ENCODE measurements around the gene EPHA5.

The EPHA5 gene

DNA sequence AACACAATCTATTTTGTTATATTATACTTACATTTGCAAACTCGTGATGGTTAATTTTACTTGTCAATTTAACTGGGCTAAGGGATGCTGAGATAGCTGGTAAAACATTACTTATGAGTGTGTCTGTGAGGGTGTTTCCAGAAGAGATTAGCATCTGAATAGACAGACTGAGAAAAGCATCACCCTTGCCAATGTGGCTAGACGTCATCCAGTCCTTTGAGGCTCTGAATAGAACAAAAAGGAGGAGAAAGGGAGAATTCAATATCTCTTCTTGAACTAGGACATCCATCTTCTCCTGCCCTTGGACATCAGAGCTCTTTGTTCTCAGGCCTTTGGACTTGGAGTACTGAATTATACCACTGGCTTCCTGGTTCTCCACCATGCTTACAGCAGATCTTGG, 154.6 kb downstream of the EPHA5 start:
- no peak for DNase-seq (ENCODE audit: low read depth)
- no peak overlapping the region for H3K4me3 ChIP-seq (ENCODE audit: low read depth, low read length)

DNA sequence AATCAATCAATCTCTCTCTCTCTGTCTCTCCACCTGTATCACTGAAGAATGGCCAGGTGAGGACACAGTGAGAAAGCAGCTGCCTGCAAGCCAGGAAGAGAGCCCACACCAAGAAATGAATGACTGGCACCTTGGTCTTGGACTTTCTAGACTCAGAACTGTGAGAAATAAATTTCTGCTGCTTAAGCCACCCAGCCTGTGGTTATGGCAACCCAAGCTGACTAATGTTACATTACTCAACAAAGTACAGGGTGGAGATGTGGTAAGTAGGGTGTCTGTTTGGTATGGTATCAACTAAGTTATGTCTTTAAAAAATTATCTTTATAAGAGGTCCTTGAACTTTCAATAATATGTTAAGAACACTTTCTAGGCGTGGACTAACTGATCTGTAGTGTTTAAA, 159.3 kb downstream of the EPHA5 start:
- H3K4me3 ChIP-seq (ENCODE audit: low read depth, low read length): no peak overlapping the region
- no peak for DNase-seq (ENCODE audit: low read depth)

DNA sequence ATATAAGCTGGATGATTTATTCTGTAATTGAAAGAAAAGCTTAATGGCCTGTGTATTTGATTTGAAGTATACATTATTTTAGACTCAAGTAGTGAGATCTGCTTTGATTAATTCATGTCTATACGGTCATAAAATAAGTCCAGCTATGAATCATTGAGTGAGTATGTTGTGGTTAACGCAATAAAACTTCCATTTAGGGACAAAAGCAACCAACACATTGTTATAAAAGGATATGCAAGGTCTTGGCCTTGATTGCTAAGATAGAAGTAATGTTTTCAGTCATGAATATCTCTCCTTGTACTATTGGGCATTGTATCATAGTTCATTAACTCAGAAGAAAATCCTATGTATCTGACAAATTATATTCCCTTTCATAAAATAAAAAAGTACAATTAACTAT, 162.1 kb downstream of the EPHA5 start:
- peak; percentile 88 for DNase-seq (ENCODE audit: low read depth)
- no peak overlapping the region for H3K4me3 ChIP-seq (ENCODE audit: low read depth, low read length)

DNA sequence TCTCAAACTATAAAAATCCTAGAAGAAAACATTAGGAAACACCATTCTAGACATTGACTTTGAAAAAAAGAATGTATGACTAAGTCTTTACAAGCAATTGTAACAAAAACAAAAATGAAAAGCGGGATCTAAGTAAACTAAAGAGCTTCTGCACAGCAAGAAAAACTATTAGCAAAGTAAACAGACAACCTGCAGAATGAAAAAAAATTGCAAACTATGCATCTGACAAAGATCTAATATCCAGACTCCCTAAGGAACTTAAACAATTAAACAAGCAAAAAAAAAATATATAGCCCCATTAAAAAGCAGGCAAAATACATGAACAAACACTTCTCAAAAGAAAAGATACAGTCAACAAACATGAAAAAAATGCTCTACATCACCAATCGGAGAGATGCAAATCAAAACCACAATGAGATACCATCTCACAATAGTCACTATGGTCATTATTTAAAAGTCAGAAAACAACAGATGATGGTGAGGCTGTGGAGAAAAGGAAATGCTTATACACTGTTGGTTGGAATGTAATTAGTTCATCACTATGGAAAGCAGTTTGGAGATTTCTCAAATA, 168.1 kb downstream of the EPHA5 start:
- no peak overlapping the region for H3K4me3 ChIP-seq (ENCODE audit: low read depth, low read length)
- peak; percentile 40 for DNase-seq (ENCODE audit: low read depth)

DNA sequence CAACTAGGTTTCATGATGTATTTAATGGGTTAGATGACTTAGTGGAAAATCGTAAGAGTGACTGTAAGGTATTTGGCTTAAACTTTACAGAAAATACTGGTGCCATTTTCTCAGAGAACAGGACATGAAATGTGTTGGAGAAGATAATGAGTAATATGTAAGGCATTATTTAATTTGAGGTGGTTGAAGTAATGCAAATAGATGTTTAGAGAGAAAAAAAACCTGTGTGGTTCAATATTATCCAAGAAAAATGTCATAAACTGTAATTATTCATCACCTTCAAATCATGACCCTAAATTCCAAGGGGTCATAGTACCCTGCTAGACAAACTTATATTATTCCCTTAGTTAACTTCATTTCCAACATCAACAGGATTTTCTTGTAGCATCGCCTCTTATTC, 171.7 kb downstream of the EPHA5 start:
- no peak for DNase-seq (ENCODE audit: low read depth)
- H3K4me3 ChIP-seq (ENCODE audit: low read depth, low read length): no peak overlapping the region

DNA sequence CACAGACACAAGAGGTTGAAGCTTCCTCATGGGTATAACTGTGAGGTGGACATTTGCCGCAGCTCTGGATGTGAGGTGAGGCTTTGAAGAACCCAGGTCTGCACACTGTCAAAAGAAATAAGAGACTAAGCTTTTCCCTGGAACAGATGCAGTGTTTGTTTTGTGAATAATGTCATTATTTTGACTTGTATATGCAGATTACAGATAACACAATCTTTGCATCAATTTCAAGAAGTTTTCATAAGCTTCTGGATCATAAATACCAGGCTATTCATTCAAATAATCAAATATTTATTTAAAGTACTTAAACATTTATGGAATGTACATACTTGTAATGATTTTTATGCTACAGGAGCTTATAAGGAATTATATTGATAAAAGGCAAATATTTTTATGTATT, 174.8 kb downstream of the EPHA5 start:
- no peak for DNase-seq (ENCODE audit: low read depth)
- no peak overlapping the region for H3K4me3 ChIP-seq (ENCODE audit: low read depth, low read length)

DNA sequence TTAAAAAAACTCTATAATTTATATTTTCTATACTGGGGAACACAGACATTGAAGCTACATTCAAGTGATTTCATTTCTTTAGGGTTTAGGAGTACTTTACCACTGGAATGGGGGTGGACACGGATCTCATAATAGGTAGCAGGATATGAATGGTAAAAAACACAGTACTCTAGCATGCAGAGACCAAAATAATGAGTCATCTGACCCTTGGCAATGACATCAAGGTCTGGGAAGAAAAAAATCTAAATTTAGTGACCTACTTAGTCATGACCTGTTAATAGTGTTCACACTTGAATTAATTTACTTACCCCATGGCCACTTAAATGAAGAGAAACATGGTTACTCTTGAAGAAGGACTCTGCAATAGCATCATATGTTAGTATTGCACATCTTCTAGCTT, 187.9 kb downstream of the EPHA5 start:
- peak; percentile 25 for DNase-seq (ENCODE audit: low read depth)
- no peak overlapping the region for H3K4me3 ChIP-seq (ENCODE audit: low read depth, low read length)

DNA sequence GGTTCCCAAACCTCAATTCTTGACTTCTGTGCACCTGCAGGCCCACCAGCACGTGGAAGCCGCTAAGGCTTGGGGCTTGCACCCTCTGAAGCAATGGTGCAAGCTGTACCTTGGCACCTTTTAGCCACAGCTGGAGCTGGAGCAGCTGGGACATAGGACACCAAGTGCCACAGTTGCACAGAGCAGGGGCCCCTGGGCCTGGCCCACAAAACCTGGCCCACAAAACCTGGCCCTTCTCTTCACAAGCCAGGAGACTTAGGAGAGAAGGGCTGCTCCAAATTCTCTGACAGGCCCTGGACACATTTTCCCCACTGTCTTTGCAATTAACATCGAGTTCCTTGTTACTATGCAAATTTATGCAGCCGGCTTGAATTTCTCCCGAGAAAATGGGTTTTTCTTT, 197.8 kb downstream of the EPHA5 start:
- H3K4me3 ChIP-seq (ENCODE audit: low read depth, low read length): no peak overlapping the region
- no peak for DNase-seq (ENCODE audit: low read depth)

DNA sequence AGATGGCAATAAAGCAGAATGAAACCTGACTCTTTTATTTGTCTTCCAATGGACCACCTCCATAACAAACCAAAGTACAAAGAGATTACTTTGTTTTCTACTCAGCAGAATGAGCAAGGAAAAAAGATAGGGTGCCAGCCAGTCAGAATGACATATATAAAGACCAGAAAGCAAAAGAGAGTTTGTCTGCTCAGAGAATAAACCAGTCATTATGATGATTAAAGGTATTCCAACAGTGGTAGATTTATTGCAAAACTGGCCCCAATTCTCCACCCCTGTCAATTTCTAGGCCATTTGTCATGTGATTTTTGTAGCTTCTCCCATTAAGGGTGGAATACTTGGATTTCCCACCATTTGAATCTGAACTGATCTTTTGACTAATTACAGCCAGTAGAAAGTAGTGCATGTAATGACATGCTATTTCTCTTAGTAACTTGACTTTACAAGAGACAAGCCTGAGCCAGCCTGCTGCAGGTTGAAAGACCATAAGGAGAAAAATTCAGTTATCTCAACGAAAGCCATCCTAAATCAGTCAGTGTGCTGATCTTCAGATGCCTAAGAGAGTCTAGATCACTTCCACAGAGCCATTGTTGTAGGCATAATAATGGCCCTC, 203.1 kb downstream of the EPHA5 start:
- no peak overlapping the region for H3K4me3 ChIP-seq (ENCODE audit: low read depth, low read length)
- no peak for DNase-seq (ENCODE audit: low read depth)

DNA sequence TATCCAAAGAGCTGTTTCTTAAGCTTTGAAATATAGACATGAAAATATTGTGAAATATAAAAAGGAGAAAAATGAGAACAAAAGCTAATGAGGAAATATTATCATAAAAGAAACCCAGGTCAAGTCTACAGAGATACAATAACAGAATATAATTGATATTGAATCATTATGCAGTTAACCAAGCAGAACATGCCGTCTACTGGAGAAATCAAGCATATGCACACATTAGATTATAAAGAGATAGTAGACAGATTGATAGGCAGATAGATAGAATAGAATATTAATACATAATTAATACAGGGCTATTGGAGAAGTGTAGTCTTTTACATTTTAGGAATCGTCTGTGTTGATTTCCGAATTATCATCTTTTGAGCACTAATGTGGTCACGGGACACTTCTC, 208.5 kb downstream of the EPHA5 start:
- no peak overlapping the region for H3K4me3 ChIP-seq (ENCODE audit: low read depth, low read length)
- DNase-seq (ENCODE audit: low read depth): no peak

DNA sequence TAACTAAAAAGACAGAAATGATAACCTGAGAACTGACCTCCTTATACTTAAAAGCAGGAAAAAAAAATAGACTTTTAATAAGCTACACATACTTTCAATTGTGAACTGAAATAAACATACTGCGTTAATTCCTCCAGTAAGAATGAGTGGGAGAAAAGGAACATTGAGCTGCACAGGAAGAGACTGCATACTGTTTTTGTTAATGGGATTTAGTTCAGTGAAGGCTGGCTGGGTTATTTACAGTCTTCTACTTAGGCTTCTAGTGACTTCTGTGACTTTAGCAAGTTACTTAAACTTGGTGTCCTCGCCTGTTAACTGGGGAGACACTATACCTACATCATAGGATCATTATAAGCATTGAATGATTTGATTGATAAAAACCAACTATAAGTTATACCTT, 213.3 kb downstream of the EPHA5 start:
- H3K4me3 ChIP-seq (ENCODE audit: low read depth, low read length): no peak overlapping the region

DNA sequence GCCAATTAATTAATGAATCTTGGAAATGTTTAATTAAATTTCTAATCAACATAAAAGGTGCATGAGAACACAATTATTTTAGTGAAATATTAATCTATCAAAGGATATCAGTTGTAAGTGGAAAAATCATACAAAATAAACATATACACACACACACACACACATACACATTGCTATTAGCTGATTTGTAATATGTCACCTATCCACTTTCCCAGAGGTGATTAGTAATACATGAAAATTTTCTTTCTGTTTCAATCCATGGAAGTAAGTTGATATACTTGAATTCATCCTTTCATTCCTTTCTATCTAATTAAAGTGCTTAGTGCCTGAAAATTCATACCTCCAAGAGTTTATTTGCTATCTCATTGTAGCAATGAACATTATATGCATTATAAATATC, 213.7 kb downstream of the EPHA5 start:
- DNase-seq (ENCODE audit: low read depth): no peak
- H3K4me3 ChIP-seq (ENCODE audit: low read depth, low read length): no peak overlapping the region

More for the DNA sequence above, 213.3 kb downstream of the EPHA5 start:
- DNase-seq (ENCODE audit: low read depth): no peak

DNA sequence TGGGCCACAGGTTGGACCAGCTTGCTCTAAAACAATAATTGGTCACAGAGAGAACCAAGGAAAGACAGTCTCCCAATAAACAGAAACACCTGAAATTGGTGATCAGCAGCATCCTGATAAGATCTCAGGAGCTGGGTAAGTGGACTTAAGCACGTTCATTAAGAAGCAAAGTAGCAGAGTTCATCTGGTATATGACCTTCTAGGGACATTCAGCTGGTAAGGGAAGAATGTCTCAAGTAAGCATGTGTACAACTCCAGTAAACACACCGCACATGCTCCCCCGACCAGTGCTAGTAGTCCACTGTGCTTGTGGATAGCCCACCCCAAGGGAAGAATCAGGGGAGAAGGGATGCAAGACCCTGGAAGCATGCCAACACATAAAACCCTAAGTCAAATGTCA, 216.9 kb downstream of the EPHA5 start:
- DNase-seq (ENCODE audit: low read depth): no peak
- no peak overlapping the region for H3K4me3 ChIP-seq (ENCODE audit: low read depth, low read length)

DNA sequence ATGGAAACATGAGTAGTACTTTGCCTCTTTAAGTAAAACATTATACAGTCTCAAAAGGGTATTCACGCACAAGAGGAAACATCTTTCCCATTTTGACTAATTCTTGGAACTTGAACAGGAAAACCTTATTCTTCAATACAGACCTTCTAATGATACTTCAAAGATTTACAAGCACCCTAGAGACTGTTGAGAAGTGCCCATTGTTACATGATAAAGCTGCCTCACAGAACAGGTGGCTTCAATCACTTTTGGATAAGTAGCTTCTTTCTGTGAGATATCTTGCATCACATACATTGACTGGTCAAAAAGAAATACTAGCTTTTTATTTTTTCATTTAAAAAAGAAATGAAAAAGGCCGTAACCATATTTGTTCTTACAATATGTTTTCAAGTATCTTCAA, 219.4 kb downstream of the EPHA5 start:
- H3K4me3 ChIP-seq (ENCODE audit: low read depth, low read length): no peak overlapping the region
- no peak for DNase-seq (ENCODE audit: low read depth)

DNA sequence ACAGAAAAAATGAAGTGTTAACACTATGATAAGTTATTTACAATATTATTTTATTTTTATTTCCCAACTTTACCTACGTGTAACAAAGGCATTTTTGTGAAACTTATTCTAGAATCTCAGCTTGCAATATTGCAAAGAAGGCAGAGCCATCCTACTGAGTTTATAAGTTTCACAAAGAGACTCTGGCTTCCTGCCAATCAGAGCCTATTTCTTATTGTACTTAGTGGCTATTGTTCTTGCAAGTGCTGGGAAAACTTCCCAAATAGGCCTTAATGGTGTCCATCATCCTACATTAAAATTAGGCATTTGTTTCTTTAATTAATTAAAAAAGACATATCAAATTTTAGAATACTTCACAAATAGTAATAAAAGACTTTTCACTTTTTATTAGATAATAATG, 233.2 kb downstream of the EPHA5 start:
- no peak for DNase-seq (ENCODE audit: low read depth)
- H3K4me3 ChIP-seq (ENCODE audit: low read depth, low read length): no peak overlapping the region

DNA sequence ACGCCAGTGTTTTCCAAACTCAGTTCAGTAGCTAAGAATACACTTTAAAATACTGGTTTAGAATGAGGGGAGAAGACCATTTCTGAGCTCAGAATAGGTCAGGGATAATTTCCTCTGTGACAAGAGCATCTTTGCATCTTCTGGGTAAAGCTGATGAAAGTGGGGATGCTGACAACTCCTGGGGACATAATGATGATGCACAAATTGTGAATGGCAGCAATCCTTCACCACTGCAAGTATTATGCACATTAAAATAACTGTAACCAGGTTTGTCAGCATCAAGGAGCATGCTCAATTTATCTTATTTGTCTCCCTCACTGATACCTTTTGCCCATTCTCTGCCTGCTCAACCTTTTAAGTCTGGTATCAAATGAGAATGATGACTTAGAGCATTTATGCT, 248.2 kb downstream of the EPHA5 start:
- DNase-seq (ENCODE audit: low read depth): no peak

DNA sequence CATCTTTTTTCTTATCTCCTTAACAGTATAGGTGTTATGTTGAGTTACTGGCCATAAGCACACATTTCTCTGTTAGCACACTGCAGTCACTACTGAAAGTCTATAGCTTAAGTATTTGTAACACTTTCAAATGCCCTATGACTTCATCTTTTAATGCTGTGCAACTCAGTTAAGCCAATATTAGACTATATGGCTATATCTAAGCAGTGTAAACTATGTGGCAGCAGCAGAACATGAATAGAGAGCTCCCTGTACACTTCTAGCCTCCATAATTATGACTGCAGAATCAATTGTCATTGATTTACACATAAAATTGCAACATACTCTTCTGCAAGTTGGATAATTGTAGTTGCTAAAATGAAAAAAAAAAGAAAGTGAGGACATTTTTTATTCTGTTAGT, 250.3 kb downstream of the EPHA5 start:
- H3K4me3 ChIP-seq (ENCODE audit: low read depth, low read length): no peak overlapping the region

More for the DNA sequence above, 248.2 kb downstream of the EPHA5 start:
- H3K4me3 ChIP-seq (ENCODE audit: low read depth, low read length): no peak overlapping the region

DNA sequence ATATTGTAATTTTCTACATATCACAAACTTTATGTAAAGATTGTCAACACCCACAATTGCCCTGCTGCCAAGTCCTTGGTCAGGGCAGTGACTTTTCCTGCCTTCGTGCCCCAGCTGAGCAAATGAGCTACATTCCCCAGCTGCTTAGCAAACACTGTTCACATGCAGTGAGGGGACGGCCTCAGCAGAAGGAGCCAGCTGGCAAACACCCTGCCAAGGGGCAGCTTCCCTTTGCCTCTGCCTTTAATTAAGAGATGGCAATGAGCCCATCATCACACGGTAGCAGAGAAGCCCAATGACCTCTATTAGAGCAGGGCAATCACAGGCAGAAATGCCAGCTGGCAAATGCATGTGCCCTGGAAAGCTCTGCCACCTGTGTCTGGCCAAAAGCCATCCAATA, 253.4 kb downstream of the EPHA5 start:
- DNase-seq (ENCODE audit: low read depth): peak; percentile 11
- H3K4me3 ChIP-seq (ENCODE audit: low read depth, low read length): no peak overlapping the region

More for the DNA sequence above, 250.3 kb downstream of the EPHA5 start:
- no peak for DNase-seq (ENCODE audit: low read depth)

DNA sequence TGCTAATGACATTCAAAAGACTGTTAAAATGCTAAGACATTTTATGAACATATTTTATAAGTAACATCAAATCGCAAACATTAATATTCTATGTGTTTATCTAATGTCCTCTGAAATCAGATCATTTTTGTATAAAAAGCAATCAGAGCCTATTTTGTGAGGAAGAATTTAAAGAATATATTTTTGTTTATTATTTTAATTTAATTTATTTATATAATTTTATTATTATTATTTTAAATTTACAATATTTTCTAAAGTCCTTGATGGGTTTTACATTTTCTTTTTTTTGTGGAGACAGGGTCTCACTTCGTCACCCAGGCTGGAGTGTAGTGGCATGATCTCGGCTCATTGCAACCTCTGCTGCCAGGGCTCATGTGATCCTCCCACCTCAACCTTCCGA, 262.8 kb downstream of the EPHA5 start:
- DNase-seq (ENCODE audit: low read depth): no peak
- no peak overlapping the region for H3K4me3 ChIP-seq (ENCODE audit: low read depth, low read length)

DNA sequence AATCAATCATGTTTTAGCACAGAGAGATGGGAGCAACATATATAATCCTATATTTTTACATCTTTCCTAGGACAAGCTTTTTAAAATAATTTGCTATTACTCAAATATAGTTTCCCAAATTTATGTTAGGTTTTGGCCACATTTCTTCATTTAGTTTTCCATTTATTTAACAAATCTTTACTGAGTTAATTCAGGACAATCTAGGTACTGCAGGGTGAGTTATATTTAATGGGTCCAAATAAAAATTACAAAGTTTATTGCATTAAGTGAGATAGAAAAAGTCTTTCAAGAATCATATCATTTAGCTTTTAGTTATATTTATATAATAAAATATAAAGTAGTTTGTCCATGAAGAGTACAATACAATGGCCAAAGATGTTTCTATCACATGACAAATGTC, 269.2 kb downstream of the EPHA5 start:
- no peak for DNase-seq (ENCODE audit: low read depth)
- H3K4me3 ChIP-seq (ENCODE audit: low read depth, low read length): no peak overlapping the region

DNA sequence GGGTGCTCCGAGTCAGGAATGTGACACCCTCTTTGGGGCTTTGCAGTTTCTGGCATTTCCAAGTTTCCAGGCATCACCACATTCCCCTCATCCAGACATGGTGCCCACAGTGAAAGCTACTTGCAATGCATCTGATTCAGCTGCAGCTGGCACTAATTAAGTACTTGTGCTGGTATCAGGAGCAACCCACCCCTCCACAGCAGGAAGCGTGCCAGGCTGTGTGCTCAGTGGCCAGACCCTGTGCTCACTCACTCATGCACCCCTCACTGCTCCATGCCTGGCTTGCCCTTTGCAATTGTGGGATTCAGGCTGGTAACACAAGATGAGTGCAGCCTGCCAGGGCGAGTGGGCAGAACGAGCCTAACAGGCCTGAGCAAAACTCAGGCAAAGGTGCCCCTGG, 271.2 kb downstream of the EPHA5 start:
- no peak overlapping the region for H3K4me3 ChIP-seq (ENCODE audit: low read depth, low read length)
- DNase-seq (ENCODE audit: low read depth): no peak

DNA sequence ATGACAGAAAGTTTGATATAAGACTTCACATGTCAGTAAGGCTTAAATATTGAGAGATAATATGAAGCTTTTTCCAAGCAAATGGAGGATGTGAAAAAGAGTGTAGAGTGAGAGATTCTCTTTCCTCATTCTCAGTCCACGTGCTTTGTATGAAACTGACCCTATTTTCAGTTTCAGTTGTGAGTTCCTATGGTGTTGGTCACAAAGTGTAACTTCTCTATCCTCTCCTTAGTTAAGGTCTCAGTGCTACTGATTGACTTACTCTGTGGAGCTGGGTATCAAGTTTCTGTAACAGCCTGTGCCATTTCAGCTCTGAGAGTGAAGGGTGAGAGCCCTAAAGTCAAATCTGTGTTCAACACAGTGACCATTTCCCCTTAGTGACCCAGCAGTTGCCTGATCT, 277.2 kb downstream of the EPHA5 start:
- H3K4me3 ChIP-seq (ENCODE audit: low read depth, low read length): no peak overlapping the region
- DNase-seq (ENCODE audit: low read depth): no peak
